Epidermal melanocyte (primary cell): Measurements from ENCODE around the gene TAF1D.

ENCODE experiments used
- DNase-seq: peaks from one replicate; pipeline ENCODE4 v3.0.0; 2011; ENCODE audit warnings: low spot score; ENCODE audit not compliant: insufficient read length

Gene TAF1D

DNA sequence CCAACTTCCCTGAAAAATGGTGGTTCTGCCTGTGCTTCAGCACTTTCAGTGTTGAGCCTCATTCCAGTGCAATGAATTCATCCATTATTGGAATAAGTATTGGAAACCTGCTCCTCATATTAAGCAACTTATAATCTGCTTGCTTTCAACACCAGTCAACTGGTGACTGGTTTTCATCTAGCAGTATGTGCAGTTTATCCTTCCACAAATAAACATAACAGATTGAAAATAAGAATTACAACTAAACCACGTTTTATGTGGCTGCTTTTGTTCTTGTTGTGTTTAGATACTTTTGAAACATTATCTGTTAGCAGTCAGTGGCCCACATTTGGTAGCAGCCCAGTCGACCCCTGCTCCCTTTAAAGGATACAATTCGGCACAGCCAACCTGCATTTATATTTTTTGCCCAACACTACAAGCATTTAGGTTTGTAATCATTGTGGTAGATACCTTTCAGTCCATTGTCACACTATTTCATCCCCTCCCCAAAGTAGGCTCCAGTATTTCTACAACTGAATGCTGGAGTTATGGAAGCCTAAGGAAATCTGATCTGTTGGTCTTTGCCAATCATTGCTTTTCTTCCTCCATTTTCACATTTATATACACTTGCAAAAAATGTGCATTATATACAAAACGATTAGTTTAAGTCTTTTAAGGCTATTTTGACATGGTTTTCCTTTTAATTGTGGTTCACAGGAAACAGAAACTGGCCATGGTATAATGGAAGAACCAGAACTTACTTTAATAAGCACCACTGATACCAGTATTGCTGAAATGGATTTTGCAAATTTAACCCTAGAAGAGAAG, 13.1 kb downstream of the TAF1D start:
- DNase-seq = no peak

DNA sequence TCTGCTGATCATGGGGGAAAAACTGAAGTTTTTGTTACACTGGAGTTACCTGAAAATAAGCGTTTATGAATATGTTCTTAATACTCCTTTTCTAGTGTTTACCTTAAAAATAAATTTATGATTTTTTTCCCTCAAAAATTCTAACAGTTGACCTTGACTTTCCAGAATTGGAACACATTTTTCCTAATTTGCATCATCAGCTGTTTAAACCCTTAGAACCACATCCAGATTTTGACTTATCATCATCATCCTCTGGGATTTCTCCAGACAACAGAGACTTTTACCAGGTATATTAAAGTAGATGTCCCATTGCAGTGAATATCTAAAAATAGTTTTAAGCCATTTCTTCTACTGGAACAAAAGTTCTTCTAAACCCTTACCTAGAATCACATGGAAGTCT, 17.2 kb downstream of the TAF1D start:
- no peak for DNase-seq

DNA sequence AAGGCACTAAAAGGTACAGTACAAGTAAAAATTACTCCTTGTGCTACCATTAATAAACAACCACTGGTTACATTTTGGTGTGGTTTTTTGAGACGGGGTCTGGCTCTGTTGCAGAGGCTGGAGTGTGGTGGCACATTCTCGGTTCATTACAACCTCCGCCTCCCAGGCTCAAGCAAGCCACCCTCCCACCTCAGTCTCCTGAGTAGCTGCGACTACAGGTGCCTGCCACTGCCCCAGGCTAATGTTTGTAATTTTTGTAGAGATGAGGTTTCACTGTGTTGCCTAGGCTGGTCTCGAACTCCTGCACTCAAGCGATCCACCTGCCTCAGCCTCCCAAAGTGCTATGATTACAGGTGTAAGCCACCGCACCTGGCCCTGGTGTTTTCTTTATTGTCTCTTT, 20.8 kb downstream of the TAF1D start:
- DNase-seq = no peak

DNA sequence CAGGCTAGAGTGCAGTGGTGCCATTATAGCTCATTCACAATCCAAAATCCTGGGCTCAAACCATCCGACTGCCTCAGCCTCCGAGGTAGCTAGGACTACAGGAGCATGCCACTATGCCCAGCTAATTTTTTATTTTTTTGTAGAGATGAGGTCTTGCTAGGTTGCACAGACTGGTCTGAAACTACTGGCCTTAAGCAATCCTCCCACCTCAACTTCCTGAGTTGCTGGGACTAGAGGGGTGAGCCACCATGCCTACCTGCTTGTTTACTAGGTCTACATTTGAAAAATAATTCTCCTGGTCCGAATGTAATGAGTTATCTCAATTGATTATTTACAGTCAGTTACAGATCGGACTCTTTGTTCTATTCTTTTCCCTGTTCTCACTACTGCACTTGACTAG, 22.0 kb downstream of the TAF1D start:
- no peak for DNase-seq

DNA sequence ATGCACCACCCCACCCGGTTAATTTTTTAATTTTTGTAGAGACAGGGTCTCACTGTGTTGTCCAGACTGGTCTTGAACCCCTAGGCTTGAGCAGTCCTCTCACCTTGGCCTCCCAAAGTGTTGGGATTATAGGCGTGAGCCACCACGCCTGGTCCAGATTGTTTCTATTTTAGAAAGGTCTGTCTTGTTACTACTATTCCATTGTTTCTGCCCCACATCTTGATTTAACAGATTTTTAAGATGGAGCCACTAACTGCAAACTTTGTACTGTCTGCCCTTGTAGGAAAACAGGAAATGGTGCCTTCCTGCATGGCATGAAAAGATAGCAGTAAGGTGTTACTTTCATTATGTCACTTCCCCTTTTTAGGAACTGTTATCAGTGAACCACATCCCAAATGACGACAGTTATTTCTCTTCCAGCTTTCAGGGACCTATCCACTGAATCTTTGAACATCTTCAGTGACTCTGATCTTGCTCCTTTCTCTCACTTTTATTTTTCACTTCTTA, 23.2 kb downstream of the TAF1D start:
- DNase-seq = no peak

DNA sequence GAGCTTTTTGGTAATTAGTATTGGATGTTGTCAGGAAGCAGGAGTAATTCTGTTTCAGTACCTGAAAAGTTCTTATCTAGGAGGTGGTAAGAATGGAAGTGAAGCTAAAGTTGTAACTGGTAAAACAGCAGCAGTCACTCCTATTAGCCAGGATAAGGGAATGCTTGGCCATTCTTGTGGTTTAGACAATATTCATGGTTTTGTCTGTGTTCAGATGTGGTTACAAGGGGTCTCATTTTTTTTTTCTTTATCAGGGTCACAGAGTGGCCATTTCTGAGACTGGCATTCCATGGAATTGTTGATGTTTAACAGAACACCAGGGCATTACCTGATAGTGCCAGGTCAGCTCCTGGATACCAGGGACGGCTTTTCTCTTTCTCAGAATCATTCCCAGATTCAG, 23.8 kb downstream of the TAF1D start:
- no peak for DNase-seq

DNA sequence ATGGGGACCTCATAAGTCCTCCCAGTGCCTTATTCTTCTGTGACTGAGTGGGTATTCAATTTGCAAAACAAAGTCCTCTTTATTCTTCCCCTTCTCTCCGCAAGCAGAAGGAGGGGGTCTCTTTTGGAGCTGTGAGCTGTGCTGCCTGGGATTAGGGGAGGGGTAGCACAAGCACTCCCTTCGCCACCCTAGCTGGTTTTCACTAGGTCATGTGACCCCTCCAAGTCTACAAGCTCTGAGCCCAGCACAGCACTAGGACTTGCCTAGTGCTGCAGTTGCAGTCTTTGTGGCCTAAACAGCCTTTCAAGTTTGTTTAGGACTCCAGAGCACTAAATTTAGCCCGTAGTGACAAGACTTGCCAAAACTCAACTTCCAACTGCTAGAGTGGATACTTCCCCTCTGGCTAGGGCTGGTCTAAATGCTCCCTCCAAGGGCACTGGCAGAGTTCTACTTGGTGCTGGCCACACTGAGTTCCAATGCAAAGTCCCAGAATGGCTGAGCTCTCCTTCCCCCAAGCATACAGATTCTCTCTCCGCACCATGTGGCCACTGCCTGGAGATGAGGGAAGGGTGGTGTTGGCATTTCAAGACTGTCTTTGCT, 25.4 kb downstream of the TAF1D start:
- DNase-seq = no peak

DNA sequence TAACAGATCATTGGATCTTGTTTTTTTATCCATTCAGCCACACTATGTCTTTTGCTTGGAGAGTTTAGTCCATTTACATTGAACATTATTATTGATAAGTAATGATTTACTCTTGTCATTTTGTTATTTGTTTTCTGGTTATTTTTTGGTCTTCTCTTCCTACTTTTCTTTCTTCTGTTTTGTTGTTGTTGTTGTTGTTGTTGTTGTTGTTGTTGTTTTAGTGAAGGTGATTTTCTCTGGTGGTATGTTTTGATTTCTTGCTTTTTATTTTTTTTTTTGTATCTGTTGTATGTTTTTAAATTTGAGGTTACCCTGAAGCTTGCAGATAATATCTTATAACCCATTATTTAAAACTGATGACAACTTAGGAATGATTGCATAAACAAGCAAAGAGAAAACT, 28.6 kb downstream of the TAF1D start:
- no peak for DNase-seq

DNA sequence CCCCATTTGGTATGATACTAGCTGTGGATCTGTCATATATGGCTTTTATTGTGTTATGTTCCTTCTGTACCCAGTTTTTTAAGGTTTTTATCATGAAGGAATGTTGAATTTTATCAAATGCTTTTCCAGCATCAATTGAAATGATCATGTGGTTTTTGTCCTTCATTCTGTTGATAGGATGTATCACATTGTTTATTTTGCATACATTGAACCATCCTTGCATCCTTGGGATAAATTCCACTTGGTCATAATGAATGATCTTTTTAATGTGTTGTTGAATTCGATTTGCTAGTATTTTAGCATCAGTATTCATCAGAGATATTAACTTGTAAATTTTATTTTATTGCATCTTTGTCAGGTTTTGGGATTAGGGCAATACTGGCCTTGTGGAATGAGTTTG, 31.1 kb downstream of the TAF1D start:
- no peak for DNase-seq

DNA sequence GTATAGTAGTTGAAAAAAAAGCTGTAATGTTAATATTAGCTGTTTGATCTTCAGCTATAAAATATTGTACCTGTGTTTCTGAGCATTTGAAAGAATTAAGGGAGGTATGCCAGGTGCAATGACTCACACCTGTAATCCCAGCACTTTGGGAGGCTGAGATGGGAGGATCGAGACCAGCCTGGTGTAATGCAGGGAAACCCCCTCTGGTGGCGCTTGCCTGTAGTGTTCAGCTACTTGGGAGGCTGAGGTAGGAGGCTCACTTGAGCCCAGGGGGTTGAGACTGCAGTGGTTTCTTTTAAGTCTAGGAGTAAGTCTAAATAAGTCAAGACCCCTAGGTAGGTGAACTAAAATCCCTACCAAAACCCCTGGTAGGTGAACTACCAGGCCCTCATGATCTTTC, 37.1 kb downstream of the TAF1D start:
- DNase-seq = no peak

DNA sequence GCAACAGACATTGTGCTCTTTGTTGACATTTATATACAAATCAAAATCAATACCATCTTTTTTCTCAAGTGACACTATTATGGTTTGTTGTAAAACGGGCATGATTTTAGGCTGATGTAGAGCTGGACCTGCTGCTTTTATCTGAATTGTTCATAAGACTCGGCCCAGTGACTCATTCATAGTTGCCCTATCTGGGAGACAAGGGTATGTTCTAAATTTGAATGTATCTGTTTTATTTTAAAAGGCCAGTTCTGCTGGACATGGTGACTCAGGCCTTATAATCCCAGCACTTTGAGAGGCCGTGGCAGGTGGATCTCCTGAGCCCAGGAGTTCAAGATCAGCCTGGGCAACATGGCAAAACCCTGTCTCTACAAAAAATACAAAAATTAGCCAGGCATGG, 40.5 kb downstream of the TAF1D start:
- DNase-seq = no peak

DNA sequence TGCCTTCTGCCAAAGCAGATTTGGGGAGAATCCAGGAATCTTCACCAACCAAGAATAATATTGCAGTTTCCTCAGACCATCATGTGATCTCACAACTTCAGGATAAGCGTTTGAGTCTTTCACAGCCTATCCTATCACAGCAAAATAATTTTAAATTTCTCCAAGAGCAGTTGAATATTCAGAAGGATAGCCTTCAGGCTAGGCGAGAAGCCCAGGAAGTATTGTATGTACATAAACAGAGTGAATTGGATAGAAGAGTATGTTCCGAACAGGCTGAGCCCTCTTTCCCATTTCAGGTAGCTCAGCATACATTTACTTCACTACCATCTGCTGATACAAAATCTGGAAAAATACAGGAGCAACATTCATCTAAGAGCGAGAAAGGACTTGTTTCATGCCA, 43.7 kb downstream of the TAF1D start:
- DNase-seq = no peak

DNA sequence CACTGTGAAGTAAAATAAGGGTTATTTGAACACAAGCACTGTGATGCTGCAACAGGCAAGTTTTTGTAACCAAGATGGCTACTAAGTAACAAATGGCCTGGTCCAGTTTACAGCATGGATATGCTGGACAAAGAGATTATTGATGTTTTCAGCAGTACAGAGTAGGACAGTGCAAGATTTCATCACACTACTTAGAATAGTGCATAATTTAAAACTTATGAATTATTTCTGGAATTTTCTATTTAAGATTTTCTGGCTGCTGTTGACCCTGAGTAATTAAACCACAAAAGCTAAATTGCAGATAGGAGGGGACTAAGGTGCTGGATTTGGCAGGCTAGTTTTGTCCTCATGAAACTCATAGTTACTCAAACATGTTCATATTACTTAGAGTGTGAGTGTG, 46.7 kb downstream of the TAF1D start:
- no peak for DNase-seq

DNA sequence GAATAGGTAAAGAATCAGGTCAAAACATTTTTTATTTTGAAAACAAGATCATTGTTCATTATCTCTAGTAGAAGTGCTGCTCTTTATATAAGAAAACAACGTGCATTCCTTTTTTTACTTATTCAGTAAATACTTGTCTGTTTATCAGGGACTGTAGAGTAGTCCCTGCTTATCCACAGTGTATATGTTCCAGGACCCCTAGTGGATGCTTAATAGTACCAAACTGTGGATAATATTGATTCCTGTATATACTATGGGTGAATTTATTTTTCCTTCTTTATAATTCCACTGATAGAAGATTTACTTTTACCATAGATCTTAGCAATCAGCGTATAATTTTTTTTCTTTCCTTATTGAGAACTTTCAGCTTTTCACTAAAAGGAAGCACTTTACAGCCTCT, 47.2 kb downstream of the TAF1D start:
- DNase-seq = no peak

DNA sequence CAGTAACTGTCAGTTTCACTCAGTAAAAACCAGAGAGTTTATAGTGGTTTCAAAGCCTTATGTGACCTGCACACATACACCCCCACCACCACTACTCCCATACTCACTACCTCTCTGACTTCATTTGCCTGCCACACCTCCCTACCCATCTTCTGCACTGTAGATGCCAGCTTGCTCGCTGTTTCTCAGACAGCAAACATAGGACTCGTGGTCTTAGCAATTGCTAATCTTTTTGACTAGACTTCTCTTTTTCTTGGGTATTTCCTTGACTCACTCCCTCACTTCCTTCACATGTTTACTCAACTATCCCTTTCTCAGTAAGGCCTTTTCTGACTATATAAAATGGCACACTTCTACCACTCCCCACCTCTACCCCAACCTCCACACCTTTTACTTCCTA, 52.1 kb downstream of the TAF1D start:
- no peak for DNase-seq

DNA sequence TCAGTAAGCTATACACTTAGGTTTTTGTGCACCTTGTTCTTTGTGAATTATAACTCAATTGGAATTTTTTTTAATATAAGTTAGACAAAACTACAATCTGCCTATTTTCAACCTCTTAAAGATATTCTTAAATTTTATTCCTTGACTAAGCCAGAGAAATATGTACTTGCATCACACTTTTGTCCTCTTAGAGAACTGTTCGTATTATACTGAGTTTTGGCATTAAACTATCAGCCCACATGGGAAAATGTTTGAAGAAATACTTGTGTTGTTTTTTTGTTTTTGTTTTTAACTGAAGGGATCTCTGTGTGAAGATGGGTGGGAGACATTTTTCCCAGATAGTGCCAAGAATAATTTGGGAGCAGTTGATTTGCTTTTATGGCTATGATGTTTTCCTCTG, 54.5 kb downstream of the TAF1D start:
- DNase-seq = no peak

DNA sequence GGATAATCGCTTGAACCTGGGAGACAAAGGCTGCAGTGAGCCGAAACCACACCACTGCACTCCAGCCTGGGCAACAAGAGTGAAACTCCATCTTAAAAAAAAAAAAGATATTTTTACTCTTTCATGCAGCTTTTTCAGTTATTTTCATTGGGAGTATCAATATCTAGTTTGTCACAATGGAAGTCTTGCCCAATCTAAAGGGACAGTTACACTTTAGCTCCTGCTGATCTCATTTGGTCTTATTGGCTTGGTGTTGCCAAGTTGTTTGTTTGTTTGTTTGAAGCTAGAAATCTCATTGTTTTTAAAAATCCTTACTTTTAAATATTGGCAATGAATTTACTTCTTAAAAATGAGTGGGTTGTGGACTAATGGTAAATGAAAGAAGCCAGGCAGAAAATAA, 55.1 kb downstream of the TAF1D start:
- no peak for DNase-seq
